ENCODE data around the gene INPP5A.
A peak's percentile ranks its signal among the peaks of the same experiment; 100 is the strongest.

INPP5A gene

DNA sequence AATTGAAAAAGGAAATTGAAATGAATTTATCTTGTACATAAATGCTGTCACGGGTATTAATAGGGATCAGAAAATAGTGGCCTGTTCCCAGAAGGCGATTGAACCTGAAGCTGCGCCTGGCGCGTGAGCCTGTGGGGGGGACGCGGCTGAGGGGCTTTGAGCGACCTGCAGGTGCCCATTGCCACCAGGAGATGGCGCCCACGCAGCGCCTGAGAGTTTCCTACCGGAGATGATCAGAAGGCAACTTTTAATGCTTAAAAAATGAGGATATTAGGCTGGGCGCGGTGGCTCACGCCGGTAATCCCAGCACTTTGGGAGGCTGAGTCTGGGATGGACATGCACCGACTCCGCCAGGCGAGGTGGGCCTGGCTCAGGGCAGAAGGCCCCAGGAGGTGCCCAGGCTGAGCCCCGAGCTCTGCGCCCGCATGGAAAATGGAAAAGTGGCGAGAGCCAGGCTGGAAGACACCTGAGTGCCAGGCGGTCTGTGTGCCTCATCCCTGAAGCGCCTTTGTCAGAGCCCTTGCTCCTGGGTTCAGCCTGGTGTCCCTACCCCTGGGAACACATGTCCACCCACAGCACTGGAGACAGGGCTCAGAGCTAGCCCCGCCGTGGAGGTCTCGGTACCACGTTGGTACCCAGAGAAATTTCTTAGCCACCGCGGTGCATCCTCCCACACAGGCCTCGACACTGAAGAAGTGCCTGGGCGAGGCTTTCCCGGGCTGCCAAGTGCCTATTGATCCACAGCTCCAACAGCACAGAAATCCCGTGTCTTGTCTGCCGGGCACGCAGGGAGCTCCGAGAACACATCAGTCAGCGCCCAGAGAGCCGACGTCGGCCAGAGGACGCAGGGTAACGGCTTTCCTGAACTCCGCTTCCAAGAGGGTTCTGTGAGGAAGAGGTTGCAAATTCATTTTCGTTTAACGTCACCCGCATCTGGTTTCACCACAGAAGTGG is 117.4 kb downstream of the INPP5A start:
- DNase-seq (ENCODE audit: extremely low spot score), result peak; percentile 84
- TF ChIP-seq, protein P1, sequence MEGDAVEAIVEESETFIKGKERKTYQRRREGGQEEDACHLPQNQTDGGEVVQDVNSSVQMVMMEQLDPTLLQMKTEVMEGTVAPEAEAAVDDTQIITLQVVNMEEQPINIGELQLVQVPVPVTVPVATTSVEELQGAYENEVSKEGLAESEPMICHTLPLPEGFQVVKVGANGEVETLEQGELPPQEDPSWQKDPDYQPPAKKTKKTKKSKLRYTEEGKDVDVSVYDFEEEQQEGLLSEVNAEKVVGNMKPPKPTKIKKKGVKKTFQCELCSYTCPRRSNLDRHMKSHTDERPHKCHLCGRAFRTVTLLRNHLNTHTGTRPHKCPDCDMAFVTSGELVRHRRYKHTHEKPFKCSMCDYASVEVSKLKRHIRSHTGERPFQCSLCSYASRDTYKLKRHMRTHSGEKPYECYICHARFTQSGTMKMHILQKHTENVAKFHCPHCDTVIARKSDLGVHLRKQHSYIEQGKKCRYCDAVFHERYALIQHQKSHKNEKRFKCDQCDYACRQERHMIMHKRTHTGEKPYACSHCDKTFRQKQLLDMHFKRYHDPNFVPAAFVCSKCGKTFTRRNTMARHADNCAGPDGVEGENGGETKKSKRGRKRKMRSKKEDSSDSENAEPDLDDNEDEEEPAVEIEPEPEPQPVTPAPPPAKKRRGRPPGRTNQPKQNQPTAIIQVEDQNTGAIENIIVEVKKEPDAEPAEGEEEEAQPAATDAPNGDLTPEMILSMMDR (IDR thresholded peaks at IDR 0.05; ENCODE audit: control extremely low read depth, extremely low read depth, low read depth, missing control alignments), result peak; percentile 88
- POLR2A ChIA-PET, result no interaction called here
- CTCF ChIA-PET, result interaction anchor here (0.7 to 3.0 kb wide), 18 partner anchors 9 to 674 kb away, joined by 3 to 18 read pairs (median 5); no protein-coding TSS in a partner anchor

- DNase-seq (ENCODE audit: extremely low spot score), result no peak
- CTCF ChIA-PET, result interaction anchor here (1.0 to 3.0 kb wide), 12 partner anchors 8 to 673 kb away, joined by 3 to 18 read pairs (median 6); no protein-coding TSS in a partner anchor
- TF ChIP-seq, protein P1 (IDR thresholded peaks at IDR 0.05; ENCODE audit: control extremely low read depth, extremely low read depth, low read depth, missing control alignments), result no peak
- POLR2A ChIA-PET, result no interaction called here
These were observed 118.1 kb downstream of the INPP5A start for GRCh38 chr10:132655735-132656134.

DNA sequence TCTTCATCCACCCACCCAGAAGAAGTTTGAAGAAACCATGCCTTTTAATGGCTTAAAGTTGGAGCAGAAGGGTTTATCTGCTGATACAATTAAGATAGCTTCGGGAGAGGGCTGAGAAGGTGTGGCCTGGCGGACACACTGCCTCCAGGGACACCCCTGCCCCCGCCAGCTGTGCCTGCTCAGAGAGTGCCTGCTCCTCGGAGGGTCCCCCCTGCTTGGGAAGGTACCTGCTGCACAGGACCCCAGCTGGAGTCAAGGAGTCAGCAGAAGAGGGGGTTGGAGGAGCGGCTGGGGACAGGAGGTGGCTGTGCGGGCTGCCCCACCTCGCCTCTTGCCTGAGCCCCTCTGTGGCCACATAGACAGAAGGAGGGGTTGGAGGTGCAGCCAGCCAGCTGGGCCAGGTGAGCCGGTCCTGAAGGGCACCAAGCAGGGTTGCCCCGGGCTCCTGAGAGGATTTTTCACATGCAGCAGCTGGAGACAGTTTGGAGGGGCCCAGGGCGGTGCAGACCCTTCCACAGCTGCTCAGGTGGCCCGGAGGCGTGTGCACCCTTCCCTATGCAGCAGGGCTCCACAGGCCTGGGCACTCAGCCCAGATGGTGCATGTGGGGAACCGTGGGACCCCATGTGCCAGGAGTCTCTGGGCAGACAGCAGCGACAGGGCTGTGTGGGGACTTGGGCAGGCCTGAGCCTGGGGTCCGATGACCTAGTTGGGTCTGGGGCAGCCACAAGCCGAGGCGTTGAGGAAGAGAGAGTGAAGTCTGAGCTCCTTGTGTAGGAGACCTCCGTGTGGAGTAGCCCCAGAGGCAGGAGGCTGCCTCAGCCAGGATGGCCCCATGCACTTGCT is 118.9 kb downstream of the INPP5A start:
- ChIA-PET CTCF (interaction anchor here (1.2 to 3.0 kb wide), 7 partner anchors 7 to 197 kb away, joined by 4 to 18 read pairs (median 5); no protein-coding TSS in a partner anchor), POLR2A (no interaction called here)
- TF ChIP-seq, protein P1 (IDR thresholded peaks at IDR 0.05; ENCODE audit: control extremely low read depth, extremely low read depth, low read depth, missing control alignments), result no peak
- DNase-seq (ENCODE audit: extremely low spot score), result no peak

DNA sequence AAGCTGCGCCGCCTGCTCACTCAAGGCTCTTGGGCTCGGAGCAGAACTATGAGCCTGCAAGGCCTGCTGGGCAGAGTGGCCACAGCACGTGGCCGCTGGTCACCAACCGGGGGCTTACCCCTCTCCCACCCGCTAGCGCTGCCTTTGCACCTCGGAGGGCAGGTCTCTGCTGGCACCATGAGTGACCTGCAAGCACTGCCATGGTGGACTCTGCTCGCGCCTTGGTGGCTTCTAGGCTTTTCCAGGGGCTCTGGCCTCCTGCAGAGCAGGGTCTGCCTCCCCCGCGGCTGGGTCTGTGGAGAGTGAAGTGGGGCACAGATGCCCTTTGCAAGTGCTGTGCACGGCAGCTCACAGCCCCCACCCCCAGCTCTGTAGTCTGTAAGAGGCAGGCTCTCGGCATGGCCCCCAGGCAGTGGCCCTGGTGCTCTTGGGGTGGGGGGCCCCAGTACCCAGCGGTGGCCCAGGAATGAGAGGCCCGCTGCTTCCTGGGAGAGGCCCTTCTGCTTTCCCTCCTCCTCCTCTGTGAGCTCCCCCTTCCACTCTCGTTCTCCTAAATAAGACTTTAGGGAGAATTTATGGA is 119.6 kb downstream of the INPP5A start:
- DNase-seq (ENCODE audit: extremely low spot score), result no peak
- TF ChIP-seq, protein P1 (IDR thresholded peaks at IDR 0.05; ENCODE audit: control extremely low read depth, extremely low read depth, low read depth, missing control alignments), result no peak
- ChIA-PET POLR2A (no interaction called here), CTCF (interaction anchor here (1.3 kb wide), 2 partner anchors 10 to 189 kb away, joined by 4 read pairs; no protein-coding TSS in a partner anchor)

DNA sequence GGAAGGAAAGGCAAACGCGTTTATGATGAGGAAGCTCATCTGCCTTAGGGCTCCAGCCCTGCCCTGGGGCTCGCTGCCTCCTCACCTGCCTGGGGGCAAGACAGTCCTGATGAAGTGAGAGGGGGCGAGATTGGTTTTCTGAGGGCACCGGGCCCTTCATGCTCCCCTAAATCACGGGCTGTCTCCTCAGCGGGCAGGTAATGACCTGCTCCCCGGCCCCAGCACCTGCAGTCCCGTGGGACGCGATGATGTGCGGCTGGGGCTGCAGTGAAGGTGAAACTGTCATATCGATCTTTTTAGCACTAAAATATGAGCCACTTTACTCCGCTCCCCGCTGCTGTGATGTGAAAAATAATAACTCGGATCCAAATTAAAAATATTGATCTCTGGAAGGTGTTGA is 120.2 kb downstream of the INPP5A start:
- TF ChIP-seq, protein P1 (IDR thresholded peaks at IDR 0.05; ENCODE audit: control extremely low read depth, extremely low read depth, low read depth, missing control alignments), result no peak
- no peak for DNase-seq (ENCODE audit: extremely low spot score)
- CTCF ChIA-PET, result no interaction called here
- POLR2A ChIA-PET, result no interaction called here

Data from GM10248 (cell line).